Right lobe of liver (tissue), 4 donors: ENCODE data around the gene BTBD6.

Source experiments
- POLR2A ChIP-seq: fragments of 450-650 bp; IDR thresholded peaks from one replicate; pipeline ENCODE4 v1.6.1; 2017; ENCODE audit warnings: antibody characterized with exemption, mild to moderate bottlenecking
- TF ChIP-seq, protein P1 (sequence below), 4 donors: fragments of 200-600 bp in 3 of 4; fragments of 450-650 bp in 1 of 4; IDR thresholded peaks; one replicate each; pipeline versions ENCODE4 v1.5.1 to v1.8.0; 2016 to 2022; ENCODE audit warnings: antibody characterized with exemption in 4 of 4, mild to moderate bottlenecking in 2 of 4
- donor health status: DM: no; HTN: no; CAD: no.
- donor health status: DM: no; HTN: no; CAD: no.
- donor health status: DM: no; HTN: yes; CAD: no.

DNA sequence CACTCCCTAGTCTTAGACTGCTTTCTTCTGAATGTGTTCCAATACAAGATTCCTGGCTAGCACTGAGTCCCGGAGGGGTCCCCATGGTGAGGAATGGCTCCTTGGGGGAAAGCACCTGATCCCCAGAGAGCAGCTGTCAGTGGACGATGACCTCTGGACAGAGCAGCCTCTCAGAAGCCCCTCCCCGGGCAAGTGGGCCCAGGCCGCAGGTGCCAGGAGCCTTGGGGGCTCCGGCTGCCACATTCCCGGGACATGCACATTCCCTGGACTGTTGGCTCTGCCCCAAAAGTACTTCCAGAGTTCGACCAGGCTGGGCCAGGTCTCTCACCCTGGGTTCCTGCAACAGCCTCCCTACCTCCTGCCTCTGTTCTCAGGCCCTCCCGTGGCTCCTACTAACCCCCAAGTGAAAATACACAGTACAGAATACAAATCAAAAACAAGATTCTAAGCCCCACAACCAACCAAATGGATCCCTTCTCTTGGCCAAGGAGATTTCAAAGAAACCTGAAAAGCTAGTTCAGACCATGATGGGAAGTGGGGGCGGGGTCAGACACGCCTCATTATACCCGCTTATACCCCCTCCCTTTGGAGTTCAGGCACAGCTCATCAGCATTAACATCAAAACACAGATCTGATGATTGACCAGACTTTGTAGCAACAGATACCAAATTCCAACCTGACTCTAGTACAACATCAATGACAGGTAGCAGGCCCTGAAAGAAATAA is 23.3 kb upstream of the BTBD6 start:
- TF ChIP-seq POLR2A = no peak
- TF ChIP-seq, protein P1, sequence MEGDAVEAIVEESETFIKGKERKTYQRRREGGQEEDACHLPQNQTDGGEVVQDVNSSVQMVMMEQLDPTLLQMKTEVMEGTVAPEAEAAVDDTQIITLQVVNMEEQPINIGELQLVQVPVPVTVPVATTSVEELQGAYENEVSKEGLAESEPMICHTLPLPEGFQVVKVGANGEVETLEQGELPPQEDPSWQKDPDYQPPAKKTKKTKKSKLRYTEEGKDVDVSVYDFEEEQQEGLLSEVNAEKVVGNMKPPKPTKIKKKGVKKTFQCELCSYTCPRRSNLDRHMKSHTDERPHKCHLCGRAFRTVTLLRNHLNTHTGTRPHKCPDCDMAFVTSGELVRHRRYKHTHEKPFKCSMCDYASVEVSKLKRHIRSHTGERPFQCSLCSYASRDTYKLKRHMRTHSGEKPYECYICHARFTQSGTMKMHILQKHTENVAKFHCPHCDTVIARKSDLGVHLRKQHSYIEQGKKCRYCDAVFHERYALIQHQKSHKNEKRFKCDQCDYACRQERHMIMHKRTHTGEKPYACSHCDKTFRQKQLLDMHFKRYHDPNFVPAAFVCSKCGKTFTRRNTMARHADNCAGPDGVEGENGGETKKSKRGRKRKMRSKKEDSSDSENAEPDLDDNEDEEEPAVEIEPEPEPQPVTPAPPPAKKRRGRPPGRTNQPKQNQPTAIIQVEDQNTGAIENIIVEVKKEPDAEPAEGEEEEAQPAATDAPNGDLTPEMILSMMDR (IDR thresholded peaks at IDR 0.05) = no peak
